ENCODE results near the gene ROBO4.

GRCh38 chr11:124938206-124938765, 40.6 kb upstream of the ROBO4 start:
- TF ChIP-seq, protein P1, sequence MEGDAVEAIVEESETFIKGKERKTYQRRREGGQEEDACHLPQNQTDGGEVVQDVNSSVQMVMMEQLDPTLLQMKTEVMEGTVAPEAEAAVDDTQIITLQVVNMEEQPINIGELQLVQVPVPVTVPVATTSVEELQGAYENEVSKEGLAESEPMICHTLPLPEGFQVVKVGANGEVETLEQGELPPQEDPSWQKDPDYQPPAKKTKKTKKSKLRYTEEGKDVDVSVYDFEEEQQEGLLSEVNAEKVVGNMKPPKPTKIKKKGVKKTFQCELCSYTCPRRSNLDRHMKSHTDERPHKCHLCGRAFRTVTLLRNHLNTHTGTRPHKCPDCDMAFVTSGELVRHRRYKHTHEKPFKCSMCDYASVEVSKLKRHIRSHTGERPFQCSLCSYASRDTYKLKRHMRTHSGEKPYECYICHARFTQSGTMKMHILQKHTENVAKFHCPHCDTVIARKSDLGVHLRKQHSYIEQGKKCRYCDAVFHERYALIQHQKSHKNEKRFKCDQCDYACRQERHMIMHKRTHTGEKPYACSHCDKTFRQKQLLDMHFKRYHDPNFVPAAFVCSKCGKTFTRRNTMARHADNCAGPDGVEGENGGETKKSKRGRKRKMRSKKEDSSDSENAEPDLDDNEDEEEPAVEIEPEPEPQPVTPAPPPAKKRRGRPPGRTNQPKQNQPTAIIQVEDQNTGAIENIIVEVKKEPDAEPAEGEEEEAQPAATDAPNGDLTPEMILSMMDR (conservative IDR thresholded peaks at IDR 0.05) = no peak
- no peak for TF ChIP-seq ZFX (IDR thresholded peaks at IDR 0.05)

Data from C4-2B (cell line).